ENCODE results near the gene MYCBPAP.

Gene MYCBPAP

DNA sequence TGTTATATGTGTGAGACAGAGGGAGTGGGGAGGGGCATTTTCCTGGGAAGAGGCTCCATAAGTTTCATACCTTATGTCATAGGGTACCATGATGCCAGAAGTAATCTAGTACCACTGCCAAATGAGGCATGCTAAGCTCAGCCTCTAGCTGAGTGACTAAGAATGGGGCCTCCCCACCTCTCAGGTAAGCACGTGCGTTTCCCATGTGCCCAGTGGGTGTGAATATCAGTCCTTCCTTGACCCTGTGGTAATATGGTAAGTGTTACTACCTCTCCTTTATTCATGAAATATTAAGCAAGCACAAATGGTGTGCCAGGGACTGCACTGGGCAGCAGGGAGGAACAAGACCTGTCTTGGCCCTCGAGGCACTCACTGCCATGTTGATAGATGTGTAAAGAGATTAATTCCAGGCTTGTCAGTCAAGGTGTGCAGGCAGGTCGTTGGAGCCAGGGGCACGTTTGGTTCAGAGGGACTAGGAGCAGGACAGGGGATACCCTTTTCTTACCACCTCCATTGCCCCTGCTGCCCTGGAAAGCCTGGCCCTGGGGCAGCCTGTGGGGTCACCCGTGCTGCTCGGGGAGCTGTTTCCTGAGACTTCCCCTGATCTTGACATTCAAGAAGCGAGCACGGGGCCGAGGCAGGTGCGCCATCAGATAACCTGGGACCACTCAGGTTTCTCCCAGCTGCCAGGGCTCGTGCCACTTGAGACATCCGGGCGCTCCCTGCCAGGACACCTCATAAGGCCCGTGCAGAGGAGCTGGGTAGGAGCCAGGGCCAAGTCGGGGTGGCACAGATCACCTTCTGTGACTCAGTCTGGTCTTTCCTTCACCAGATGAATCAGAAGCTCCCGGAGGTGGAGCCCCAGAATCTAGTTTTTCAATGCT lies 20.8 kb upstream of the MYCBPAP start:
- no peak for DNase-seq

DNA sequence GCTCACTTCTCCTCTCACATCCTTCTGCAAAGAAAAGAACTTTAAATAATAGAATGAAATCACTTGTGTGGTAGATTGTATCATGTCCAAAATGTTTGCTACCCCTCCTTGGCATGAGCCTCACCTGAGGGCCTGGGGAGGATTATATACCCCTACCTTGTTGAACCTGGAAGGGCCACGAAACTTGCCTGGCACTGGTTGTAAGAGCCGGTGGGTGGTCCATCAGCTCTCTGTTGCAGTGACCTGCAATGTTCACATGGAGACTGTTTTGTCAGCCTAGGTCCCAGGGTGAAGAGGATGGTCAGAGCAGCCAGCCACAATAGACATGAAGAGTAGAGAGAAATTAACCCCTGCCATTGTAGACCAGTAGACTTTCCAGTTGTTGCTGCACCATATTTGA lies 19.4 kb upstream of the MYCBPAP start:
- no peak for DNase-seq

DNA sequence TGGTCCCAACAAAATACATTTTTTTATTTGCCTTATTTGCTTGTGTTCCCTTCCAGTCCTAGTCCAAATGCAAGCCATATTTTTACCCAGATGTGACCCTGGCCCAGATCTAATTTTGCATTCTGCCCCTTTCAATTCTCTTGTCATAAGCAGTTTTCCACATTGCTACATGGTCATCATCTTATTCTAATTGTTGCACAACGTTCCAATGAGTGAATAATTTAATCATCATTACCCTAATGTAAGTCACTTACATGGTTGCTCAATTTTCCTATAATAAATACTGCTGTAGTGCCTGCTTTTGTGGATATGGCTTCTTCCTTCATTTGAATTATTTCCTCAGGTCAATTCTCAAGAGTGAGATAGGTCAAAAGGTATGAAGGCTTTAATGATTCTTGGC lies 16.7 kb upstream of the MYCBPAP start:
- DNase-seq: no peak

DNA sequence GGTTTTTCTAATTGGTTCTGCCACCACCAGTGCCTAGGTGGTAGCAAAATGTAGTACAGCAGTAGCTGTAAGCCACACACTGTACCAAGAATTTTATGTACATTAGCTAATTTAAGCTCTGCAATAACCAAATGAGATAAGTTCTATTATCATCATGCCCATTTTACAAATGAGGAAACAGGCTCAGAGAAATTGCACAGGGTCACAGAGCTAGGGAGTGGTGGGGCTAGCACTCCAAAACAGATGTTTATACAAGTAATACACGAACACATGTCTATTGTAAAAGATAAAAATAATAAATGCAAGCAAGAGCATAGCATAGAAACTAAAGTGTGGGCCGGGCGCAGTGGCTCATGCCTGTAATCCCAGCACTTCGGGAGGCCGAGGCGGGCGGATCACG lies 16.0 kb upstream of the MYCBPAP start:
- DNase-seq: no peak

DNA sequence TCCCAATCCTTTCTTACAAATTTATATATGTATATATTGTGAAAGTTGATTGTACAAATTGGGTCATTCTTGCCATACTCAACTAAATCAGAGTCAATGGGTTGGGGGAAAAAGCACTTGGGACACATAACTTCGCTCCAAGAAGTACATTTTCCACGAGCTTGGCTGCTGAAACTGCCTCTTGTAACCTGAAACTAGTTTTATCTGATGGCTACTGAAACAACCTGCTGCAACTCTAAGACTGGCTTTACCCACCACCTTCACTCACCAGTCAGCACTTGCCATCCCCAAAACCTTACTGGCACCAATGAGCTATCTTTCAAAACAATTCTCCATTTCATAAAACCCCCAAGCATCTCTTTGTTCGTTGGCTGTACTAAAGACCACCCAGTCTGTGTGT lies 14.5 kb upstream of the MYCBPAP start:
- DNase-seq: no peak

DNA sequence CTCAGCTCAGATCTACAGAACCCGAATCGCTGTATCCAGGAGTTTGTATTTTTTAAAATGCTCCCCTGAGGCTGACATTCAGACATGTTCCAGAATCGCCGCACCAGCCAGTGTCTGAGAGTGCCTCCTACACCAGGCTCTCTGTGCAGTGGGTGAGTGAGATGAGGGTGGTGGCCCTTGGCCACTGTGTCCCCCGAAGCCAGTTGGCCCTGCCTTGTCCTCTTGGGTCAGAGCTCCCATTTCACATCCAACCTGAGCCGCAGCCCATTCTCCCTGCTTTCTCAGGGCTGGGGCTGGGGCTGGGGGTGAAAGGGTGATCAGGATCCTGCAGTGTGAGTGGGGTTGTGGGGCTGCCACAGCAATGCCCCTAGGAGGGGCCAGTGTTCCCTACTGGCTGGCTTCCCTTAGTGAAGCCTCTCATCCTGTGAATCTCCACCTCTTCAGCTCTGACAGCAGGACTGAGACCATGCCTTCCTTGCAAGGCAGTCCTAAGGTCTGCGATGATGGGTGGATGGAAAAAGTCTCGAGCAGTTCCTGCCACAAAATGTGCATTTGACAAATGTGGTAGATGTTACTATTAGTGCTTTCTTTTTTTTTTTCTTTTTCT lies 12.9 kb upstream of the MYCBPAP start:
- DNase-seq: no peak

DNA sequence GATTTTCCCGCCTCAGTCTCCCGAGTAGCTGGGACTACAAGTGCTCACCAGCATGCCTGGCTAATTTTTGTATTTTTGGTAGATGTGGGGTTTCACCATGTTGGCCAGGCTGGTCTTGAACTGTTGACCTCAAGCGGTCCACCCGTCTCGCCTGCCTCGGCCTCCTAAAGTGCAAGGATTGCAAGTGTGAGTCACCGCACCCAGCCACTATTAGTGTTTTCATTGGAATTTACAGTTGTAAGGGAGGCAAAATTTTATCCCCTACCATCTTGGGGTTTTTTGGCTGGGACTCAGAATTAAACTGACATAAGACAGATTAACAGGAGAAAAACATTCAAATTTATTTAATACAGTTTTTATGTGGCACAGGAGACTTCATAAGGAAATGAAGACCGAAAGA lies 12.3 kb upstream of the MYCBPAP start:
- no peak for DNase-seq

DNA sequence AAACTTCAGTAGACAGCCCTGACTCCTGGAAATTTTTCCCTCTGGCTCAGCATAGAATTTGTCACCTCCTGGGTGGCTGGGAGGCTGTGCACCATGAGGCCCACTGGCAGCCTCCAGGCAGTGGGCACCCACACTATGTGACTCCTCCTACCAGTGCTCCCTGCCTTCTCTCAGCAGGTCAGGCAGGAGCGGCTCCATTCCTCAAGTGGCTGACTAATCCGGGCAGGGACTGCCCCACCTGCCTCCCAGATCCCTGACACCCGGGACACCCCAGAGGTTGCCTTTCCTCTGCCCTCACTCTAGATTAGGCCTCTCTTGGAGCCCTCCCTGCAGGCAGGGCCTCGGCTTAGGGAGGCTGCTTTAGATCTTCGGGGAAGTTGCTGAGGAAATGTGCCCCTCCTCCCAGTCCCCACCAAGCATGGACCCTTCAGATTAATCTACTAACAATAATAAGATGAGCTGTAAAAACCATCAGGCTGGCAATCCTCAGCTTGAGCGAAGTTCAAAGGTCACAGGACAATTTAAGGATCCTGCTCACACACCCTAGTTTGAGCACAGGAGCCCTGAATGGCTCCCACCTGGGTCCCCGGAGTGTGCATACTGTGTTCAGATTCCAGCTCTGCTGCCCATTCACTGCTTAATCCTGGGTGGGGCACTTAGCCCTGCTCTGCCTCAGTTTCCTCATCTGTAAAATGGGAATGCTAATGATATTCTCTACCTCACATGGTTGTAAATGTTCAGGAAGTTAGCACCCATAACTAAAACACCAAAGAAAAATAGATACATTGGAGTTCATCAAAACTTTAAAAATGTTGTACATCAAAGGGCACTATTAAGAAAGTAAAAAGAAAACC lies 10.0 kb upstream of the MYCBPAP start:
- DNase-seq: no peak

DNA sequence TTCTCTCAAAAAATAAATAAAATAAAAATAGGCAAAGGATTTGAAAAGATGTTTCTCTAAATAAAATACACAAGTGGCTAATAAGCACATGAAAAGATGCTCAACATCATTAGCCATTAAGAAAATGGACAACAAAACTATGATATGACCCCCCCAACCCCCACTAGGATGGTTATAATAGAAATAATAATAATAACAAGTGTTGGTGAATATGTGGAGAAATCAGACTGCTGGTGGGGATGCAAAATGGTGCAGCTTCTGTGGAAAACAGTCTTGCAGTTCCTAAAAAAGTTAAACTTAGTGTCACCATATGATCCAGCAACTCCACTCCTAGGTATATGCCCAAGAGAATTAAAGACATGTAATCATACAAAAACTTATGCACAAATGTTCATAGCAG lies 9.0 kb upstream of the MYCBPAP start:
- DNase-seq: no peak

DNA sequence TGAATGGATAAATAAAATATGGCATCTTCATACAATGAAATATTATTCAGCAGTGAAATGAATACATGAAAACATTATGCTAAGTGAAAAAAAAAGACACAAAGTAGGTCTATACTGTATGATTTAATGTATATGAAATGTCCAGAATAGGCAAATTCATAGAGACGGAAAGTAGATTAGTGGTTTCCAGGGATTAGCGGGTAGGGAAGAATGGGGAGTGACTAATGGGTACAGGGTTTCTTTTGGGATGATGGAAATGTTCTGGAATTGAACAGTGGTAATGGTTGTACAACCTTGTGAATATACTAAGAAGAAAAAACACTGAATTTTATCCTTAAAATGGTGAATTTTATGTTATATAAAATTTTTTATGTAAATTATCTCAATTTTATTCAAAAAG lies 8.5 kb upstream of the MYCBPAP start:
- DNase-seq: no peak

DNA sequence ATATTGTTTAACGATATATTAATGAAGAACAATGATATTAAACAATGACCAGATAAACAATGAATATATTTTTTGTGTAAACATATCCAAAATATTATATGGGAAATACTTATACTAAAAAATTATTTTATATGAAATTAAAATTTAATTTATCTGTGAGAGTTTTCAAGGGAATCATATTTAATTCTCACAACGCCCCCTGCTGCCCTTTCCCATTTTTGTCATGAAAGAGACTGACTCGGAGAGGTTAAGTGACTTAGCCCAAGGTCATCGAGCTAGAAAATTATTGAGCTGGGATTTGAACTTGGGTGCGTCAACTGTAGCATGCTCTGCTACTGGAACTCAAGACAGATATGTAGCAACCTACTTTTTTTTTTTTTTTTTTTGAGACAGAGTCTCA lies 7.2 kb upstream of the MYCBPAP start:
- DNase-seq: no peak

DNA sequence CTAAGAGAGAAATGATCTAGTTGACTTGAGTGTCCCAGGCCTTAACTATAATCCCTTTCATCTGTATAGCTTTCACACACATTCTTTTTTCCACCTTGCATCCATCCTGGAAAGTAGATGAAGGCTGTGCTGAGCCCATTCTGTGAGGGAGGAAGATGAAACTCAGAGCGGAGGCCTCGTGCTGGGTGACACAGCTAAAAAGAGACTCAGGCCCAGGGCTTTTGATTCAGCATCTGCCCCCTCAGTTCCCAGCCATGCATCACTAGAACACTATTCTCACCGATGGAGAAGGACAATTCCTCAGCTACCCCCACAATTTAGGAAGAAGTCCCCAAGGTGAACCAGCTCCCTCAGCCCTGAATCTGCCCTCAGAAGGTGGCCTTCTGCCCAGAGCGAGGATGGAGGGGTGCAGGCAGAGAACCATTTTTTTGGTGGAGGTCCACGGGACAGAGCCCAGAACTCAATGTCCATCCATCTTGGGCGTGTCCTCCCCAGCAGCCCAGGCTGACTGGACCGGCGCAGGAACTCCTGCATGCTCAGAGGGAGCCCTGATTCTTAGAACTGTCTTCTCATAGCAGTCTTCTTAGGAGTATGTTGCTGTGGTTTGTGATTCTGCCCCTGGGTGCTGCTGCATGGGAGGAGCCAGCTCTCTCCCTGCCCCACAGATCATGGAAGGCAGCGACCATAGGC lies 5.8 kb upstream of the MYCBPAP start:
- no peak for DNase-seq

DNA sequence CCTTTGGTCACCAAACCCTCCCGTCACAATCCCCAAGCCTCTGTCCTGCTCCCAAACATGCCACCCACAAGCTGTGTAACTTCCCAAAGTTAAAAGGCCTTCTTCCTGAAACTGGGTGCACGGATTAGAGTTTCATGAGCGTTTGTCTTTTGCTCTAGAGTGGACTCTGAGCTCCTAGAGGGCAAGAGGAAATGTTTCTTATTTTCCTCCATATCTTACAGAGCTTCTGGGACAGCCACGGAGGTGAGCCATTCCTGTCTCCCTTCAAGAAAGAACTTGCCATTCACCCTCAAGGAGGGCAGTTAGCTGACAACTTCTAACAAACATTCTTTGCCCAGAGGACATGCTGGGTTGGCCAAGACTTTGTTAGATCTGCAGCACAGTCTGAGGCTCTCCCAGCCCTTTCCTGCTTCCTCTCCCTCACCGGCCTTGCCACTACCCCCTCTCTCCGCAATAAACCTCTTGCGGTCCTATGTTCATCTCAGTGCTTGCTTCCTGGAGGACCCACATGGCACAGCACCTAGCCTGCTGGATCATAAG lies 2.6 kb upstream of the MYCBPAP start:
- DNase-seq: no peak

DNA sequence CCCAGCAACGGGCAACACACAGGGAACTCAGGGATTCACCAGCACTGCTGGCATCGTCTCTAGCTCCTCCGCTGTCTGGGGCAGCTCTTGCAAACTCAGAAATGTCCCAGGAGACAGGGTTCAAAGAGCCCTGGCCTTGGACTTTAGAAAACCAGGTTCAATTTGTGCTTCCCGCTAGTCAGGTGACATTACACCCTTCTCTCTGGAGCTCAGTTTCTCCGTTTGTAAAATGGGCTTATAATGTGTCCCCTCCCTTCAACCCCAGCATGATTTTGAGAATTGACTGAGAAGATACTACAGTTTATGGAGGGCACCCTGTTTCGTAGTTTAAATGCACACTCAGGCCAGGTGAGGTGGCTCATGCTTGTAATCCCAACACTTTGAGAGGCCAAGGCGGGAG lies 1.9 kb upstream of the MYCBPAP start:
- no peak for DNase-seq

DNA sequence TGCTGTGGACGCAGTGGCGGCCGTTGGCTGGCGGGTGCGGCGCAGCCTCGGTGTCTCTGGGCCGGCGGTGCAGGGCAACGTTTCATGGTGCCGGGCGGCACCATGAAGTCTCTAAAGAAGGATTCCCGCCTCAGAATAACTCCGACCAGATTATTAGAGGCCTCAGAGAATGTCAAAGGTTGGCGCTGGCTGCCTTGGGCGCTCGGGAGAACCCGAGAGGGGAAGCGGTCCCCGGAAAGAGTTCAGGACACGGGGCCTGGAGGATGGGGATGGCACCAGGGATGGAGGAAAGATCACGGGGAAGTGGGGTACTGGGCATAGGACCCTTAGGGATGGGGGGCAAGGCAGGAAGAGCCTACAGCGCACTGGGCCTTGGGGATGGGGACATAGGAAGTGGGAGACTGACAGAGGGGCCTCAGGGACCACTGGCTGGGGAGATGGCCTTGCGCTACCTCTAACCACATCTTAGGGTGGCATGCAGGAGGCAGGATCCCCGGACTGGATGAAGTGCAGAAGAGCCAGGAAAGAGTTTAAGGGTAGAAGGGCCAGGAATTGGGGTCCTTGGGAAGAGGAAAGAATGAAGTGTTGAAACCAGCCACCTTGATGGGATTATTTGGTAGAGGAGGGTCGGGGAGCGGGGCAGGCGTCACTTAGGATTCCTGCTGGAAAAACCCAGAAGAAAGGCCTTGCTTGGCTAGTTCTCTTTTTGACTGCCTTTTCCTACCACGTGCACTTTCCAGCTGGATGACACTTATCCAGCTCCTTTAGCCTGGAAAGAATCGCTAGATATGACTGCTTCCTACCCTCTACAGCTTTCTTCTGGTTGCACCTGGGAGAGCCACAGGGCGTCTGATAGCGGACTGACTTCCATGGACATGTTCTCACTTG lies 578 bp downstream of the MYCBPAP start:
- DNase-seq: no peak

DNA sequence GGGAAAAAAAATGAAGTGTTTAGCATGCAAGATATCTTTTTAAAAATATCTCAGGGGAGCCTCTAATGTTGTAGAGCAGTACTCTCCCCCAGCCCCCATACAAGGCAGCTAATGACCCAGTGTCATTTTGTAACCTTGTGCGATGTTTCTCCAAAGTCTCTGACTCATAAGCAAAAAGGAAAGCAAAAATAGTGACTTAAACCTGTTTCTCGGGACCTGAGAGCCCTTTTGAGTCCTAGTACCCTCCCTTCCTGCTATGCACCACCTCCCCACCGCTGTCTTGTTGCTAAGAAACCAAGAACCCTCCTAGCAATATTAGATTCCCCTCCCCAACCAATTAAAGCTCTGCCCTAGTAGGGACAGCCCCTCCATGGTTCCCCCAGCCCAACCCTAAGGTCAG lies 2.8 kb downstream of the MYCBPAP start:
- no peak for DNase-seq

DNA sequence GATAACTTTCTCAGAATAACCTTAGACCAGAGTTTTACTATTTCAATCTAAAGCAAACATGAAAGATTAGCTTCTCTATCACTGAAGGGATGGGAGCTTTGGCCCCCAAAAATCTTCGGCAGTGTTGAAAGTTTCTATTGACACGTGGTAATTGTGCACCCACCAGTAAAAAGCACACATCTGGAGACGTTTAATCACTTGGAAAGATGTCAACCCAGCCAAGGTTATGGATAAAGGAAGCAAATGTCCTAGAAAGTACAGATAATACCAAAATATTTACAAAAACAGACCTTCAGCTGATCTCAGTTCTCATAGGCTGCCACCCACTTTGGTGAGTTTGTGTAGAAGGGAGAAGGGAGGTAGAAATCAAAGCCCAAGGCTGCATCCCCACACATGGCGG lies 5.3 kb downstream of the MYCBPAP start:
- DNase-seq: no peak

DNA sequence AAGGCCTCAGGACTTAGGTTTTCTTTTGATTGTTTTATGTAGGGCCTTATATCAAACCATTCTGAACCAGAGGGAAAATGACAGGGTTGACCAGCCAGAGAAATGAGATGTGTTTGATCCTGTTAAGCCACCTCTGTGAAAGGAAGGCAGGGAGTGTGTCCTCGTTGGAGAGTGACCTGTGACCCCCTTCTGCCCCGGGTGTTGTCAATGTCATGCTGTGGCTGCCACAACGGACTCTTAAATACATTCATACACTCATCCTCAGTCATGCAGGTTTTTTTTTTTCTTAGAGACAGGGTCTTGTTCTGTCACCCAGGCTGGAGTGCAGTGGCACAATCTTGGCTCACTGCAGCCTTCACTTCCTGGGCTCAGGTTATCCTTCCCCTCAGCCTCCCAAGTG lies 6.1 kb downstream of the MYCBPAP start:
- DNase-seq: no peak

DNA sequence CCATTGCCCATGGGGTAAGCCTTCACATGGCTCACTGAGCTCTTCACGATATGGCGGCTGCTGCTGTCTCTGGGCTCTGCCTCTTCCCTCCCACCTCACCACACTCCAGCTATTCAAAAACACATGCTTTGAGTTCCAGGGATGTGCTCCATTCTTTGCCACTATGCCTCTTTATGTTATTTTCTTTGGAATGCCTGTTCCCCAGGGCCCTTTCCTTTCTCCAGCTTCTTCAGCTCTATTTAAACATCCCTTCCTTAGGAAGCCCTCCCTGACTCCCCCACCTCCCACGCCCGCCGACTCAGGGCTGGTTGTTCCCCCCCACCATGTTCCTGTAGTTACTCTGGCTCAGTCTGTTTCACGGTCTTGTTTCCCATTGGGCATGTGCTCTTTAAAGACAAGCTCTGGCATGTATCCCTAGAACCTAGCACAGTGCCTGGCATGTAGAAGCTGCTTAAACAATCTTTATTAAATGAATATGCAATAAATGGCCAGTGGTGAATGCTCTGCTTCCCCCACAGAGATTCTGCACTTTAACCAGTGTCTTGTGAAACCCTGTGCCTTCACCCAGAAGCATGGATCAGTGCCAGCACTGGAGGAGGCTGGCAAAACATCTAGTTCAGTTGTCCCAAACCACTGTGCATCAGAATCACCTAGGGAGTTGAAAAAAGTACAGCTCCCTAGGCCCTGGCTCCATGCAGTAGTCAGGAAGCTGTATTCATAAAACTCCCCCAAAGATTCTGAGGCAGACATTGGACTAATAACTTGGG lies 6.9 kb downstream of the MYCBPAP start:
- peak; percentile 29 for DNase-seq

DNA sequence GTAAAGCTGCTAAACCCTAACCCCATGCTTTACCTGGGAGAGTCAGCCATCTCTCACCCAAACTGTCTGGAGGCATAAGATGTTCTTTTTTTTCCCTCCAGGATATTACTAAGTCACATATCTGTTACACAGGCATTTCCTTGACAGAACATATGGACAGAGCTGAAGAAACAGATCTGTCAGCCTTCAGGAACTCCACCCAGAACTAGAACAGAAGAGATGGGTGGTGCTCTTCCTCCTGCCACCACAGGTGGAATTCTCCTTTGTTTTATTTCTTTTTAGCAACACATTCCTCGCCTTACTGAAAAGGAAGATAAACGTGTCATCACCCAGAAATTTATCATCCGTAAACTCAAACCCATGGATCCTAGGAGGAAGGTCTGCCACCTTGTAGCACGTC lies 8.8 kb downstream of the MYCBPAP start:
- DNase-seq: no peak
